WI38 (cell line): ENCODE data around the gene NHSL2.

Experiments used
- H3K4me3 ChIP-seq: 2 replicates; pipeline ENCODE4 v1.5.1; 2011; ENCODE audit warnings: low read depth, mild to moderate bottlenecking, control low read depth, low read length
- CTCF ChIP-seq: IDR thresholded peaks from 2 replicates; pipeline ENCODE4 v1.5.1; 2012; ENCODE audit warnings: low read depth, mild to moderate bottlenecking, control low read depth, low read length

The NHSL2 gene

GRCh38 chrX:72005046-72005445, 94.4 kb downstream of the NHSL2 start:
- no peak for TF ChIP-seq CTCF

GRCh38 chrX:72006461-72006860, 95.8 kb downstream of the NHSL2 start:
- H3K4me3 ChIP-seq, result no peak overlapping the region
- no peak for TF ChIP-seq CTCF

More at GRCh38 chrX:72005046-72005445, 94.4 kb downstream of the NHSL2 start:
- H3K4me3 ChIP-seq, result no peak overlapping the region

- no peak overlapping the region for H3K4me3 ChIP-seq
- no peak for TF ChIP-seq CTCF
These were observed 99.1 kb downstream of the NHSL2 start for GRCh38 chrX:72009731-72010130.

- TF ChIP-seq CTCF, result no peak
- no peak overlapping the region for H3K4me3 ChIP-seq
These were observed 101.1 kb downstream of the NHSL2 start for GRCh38 chrX:72011734-72012133.

- TF ChIP-seq CTCF, result no peak
- no peak overlapping the region for H3K4me3 ChIP-seq
These were observed 104.7 kb downstream of the NHSL2 start for GRCh38 chrX:72015383-72015782.

- no peak overlapping the region for H3K4me3 ChIP-seq
- no peak for TF ChIP-seq CTCF
These were observed 106.5 kb downstream of the NHSL2 start for GRCh38 chrX:72016881-72017783.
